OCI-LY7 (cell line): ENCODE data around the gene CNP. TPM values are rescaled to one million over a fixed set of nuclear protein-coding genes. Genes with fewer than 3 reads are reported as not detected.

Source experiments
- BruUV-seq: library from RNA; stranded (reverse); fragments of 400-500 nt; replicated peaks from 2 replicates; lab custom pipeline; 2021; lab: Mats Ljungman, UMichigan
- CTCF ChIA-PET: fragments of 300-600 bp; sonication (Branson Sonifier 250); formaldehyde crosslinking; loops from one replicate; lab custom pipeline; 2022; ENCODE audit warnings: antibody characterized with exemption; ENCODE audit not compliant: unreplicated experiment; lab: Charles Lee
- POLR2A ChIA-PET: fragments of 300-600 bp; sonication (Branson Sonifier 250); formaldehyde crosslinking; loops from one replicate; lab custom pipeline; 2022; ENCODE audit warnings: antibody characterized with exemption; lab: Charles Lee
- DNase-seq: peaks from one replicate; pipeline ENCODE4 v3.0.0-alpha.2; 2015; ENCODE audit warnings: low spot score
- H2AFZ ChIP-seq: fragments of 200-600 bp; sonication (generic), shearing (Covaris generic); 2 replicates; pipeline ENCODE4 v1.6.1; 2014; ENCODE audit warnings: mild to moderate bottlenecking, antibody characterized with exemption, low read length, moderate library complexity
- H3K27ac ChIP-seq: fragments of 200-600 bp; sonication (generic); 2 replicates; pipeline ENCODE4 v1.5.1; 2014; ENCODE audit warnings: mixed run types, low read depth, mild to moderate bottlenecking, moderate library complexity, low read length, inconsistent platforms; ENCODE audit not compliant: poor library complexity, severe bottlenecking
- H3K36me3 ChIP-seq: fragments of 200-600 bp; sonication (generic); 2 replicates; pipeline ENCODE4 v1.6.1; 2014; ENCODE audit warnings: mild to moderate bottlenecking, antibody characterized with exemption, low read length, moderate library complexity, mixed read lengths; ENCODE audit not compliant: insufficient read depth
- H3K4me1 ChIP-seq: fragments of 200-600 bp; sonication (generic); 2 replicates; pipeline ENCODE4 v1.5.1; 2014; ENCODE audit warnings: mild to moderate bottlenecking, low read length; ENCODE audit not compliant: insufficient read depth, poor library complexity, severe bottlenecking
- H3K4me2 ChIP-seq: fragments of 200-600 bp; sonication (generic); 2 replicates; pipeline ENCODE4 v1.6.1; 2014; ENCODE audit warnings: mild to moderate bottlenecking, low read length
- H3K4me3 ChIP-seq: fragments of 200-600 bp; sonication (generic); 2 replicates; pipeline ENCODE4 v1.5.1; 2014; ENCODE audit warnings: mild to moderate bottlenecking, low read depth, low read length; ENCODE audit not compliant: poor library complexity, severe bottlenecking
- H3K79me2 ChIP-seq: fragments of 200-600 bp; sonication (generic); 2 replicates; pipeline ENCODE4 v1.6.1; 2016; ENCODE audit warnings: low read depth, mild to moderate bottlenecking, low read length, moderate library complexity, mixed read lengths; ENCODE audit not compliant: insufficient read depth
- H3K9me2 ChIP-seq: fragments of 200-600 bp; sonication (generic); 2 replicates; pipeline ENCODE4 v1.6.1; 2016; ENCODE audit warnings: mild to moderate bottlenecking, low read length, mixed read lengths; ENCODE audit not compliant: insufficient read depth
- H3K9me3 ChIP-seq: fragments of 200-600 bp; sonication (generic); 2 replicates; pipeline ENCODE4 v1.6.1; 2014; ENCODE audit warnings: mild to moderate bottlenecking, mixed run types, low read length, mixed read lengths
- H4K20me1 ChIP-seq: fragments of 200-600 bp; sonication (generic); 2 replicates; pipeline ENCODE4 v1.6.1; 2014; ENCODE audit warnings: mild to moderate bottlenecking, antibody characterized with exemption, low read length, moderate library complexity, mixed read lengths; ENCODE audit not compliant: insufficient read depth
- CTCF ChIP-seq: fragments of 200-600 bp; sonication (generic); conservative IDR thresholded peaks from 2 replicates; pipeline ENCODE4 v1.5.1; 2014; ENCODE audit warnings: mild to moderate bottlenecking, antibody characterized with exemption, low read length, moderate library complexity, mixed read lengths
- EZH2phosphoT487 ChIP-seq: fragments of 200-600 bp; sonication (generic); IDR thresholded peaks from 2 replicates; pipeline ENCODE4 v1.6.1; 2018; ENCODE audit warnings: low read depth, borderline replicate concordance, mild to moderate bottlenecking, mixed run types, antibody characterized with exemption, low read length, moderate library complexity, mixed read lengths
- intact Hi-C: fragments of 100-400 bp; cut with micrococcal nuclease; formaldehyde crosslinking; loops from one replicate; pipeline ENCODE4 v1.10.0; 2022; ENCODE audit not compliant: unreplicated experiment
- total RNA-seq, 2 experiments: library from RNA; depleted of rRNA in 1 of 2; stranded (reverse); fragments of >200 nt in 1 of 2; shearing (Covaris generic) in 1 of 2; gene quantifications; 2 replicates each; pipeline ENCODE4 v1.2.3, GENCODE V29; 2014 to 2022

CNP gene
- total RNA-seq, 2 experiments from 2014 or later = 34.1 to 50.6 TPM

GRCh38 chr17:42025936-42026335 lies 59.3 kb downstream of the CNP start:
- no peaks in the 10 kb centered on the region for H3K9me2 ChIP-seq
- peaks cover 3% of the 10 kb centered on the region; the same call in 1 of the 2 replicates for H3K79me2 ChIP-seq
- H3K36me3 ChIP-seq = peaks cover 31% of the 10 kb centered on the region
- DNase-seq = no peak
- H2AFZ ChIP-seq = no peak overlapping the region
- no peak overlapping the region for H3K27ac ChIP-seq
- H4K20me1 ChIP-seq = no peaks in the 10 kb centered on the region
- TF ChIP-seq EZH2phosphoT487 = no peak
- TF ChIP-seq CTCF = no peak
- ChIA-PET CTCF (no interaction called here), POLR2A (interaction anchor here (1.1 to 1.5 kb wide), 2 partner anchors 9 to 95 kb away, joined by 3 read pairs; partner anchors contain the start of genes DNAJC7 and KAT2A)
- H3K4me2 ChIP-seq = no peak overlapping the region
- peaks cover 21% of the 10 kb centered on the region for H3K4me1 ChIP-seq
- intact Hi-C loops = loop anchor here (1.0 to 2.0 kb wide), 4 partner anchors 41 to 155 kb away; partner anchors contain the start of genes KCNH4 and ZNF385C
- BruUV-seq = no TSS peak
- no peak overlapping the region for H3K4me3 ChIP-seq
- no peaks in the 10 kb centered on the region for H3K9me3 ChIP-seq

GRCh38 chr17:42026857-42027589 lies 60.4 kb downstream of the CNP start:
- ChIA-PET CTCF (no interaction called here), POLR2A (interaction anchor here (0.6 to 1.5 kb wide), 4 partner anchors 10 to 997 kb away, joined by 3 to 7 read pairs (median 3); partner anchors contain the start of gene DNAJC7)
- H3K4me3 ChIP-seq = no peak overlapping the region
- intact Hi-C loops = no loop called here
- no peak overlapping the region for H3K4me2 ChIP-seq
- H3K4me1 ChIP-seq = peaks cover 16% of the 10 kb centered on the region
- peaks cover 31% of the 10 kb centered on the region for H3K36me3 ChIP-seq
- TF ChIP-seq CTCF (no peak), EZH2phosphoT487 (no peak)
- no peaks in the 10 kb centered on the region for H3K9me2 ChIP-seq
- no peak overlapping the region for H2AFZ ChIP-seq
- no peaks in the 10 kb centered on the region for H3K79me2 ChIP-seq
- BruUV-seq = no TSS peak
- no peaks in the 10 kb centered on the region for H4K20me1 ChIP-seq
- no peak for DNase-seq
- H3K9me3 ChIP-seq = no peaks in the 10 kb centered on the region
- H3K27ac ChIP-seq = no peak overlapping the region

Other genes starting within 250 kb of the CNP start
- 0.10 and 0.19 TPM in 2 replicates for gene HAP1, start 232.2 kb upstream of the CNP start, total RNA-seq (2014; rRNA removed; shearing (Covaris generic))
- gene HAP1, start 232.2 kb upstream of the CNP start, total RNA-seq (2022) = 0.22 and 0.55 TPM in 2 replicates
- gene JUP, start 180.1 kb upstream of the CNP start, total RNA-seq (2014; rRNA removed; shearing (Covaris generic)) = 29.9 and 40.5 TPM in 2 replicates
- 62.0 and 69.3 TPM in 2 replicates for gene JUP, start 180.1 kb upstream of the CNP start, total RNA-seq (2022)
- gene P3H4, start 154.8 kb upstream of the CNP start, total RNA-seq (2014; rRNA removed; shearing (Covaris generic)) = 0.08 TPM in 1 of 2 replicates, not detected in the other
- gene P3H4, start 154.8 kb upstream of the CNP start, total RNA-seq (2022) = 2.2 and 2.6 TPM in 2 replicates
- gene FKBP10, start 153.8 kb upstream of the CNP start, total RNA-seq (2014; rRNA removed; shearing (Covaris generic)) = 1.5 TPM in 1 of 2 replicates, not detected in the other
- gene FKBP10, start 153.8 kb upstream of the CNP start, total RNA-seq (2022) = 7.3 and 7.8 TPM in 2 replicates
- gene NT5C3B, start 130.6 kb upstream of the CNP start, total RNA-seq (2014; rRNA removed; shearing (Covaris generic)) = 0.16 TPM in 1 of 2 replicates, not detected in the other
- gene NT5C3B, start 130.6 kb upstream of the CNP start, total RNA-seq (2022) = 10.0 and 12.1 TPM in 2 replicates
- gene KLHL10, start 129.0 kb upstream of the CNP start, total RNA-seq (2014; rRNA removed; shearing (Covaris generic)) = not detected in 2 replicates
- not detected in 2 replicates for gene KLHL10, start 129.0 kb upstream of the CNP start, total RNA-seq (2022)
- 29.9 and 35.4 TPM in 2 replicates for gene KLHL11, start 101.4 kb upstream of the CNP start, total RNA-seq (2014; rRNA removed; shearing (Covaris generic))
- 20.5 and 20.9 TPM in 2 replicates for gene KLHL11, start 101.4 kb upstream of the CNP start, total RNA-seq (2022)
- 102 and 105 TPM in 2 replicates for gene ACLY, start 47.8 kb upstream of the CNP start, total RNA-seq (2014; rRNA removed; shearing (Covaris generic))
- gene ACLY, start 47.8 kb upstream of the CNP start, total RNA-seq (2022) = 203 and 222 TPM in 2 replicates
- 1.1 and 3.2 TPM in 2 replicates for gene ODAD4, start 36.2 kb upstream of the CNP start, total RNA-seq (2014; rRNA removed; shearing (Covaris generic))
- 1.3 TPM in 2 replicates for gene ODAD4, start 36.2 kb upstream of the CNP start, total RNA-seq (2022)
- 76.4 and 87.1 TPM in 2 replicates for gene DNAJC7, start 50.6 kb downstream of the CNP start, total RNA-seq (2014; rRNA removed; shearing (Covaris generic))
- gene DNAJC7, start 50.6 kb downstream of the CNP start, total RNA-seq (2022) = 118 and 124 TPM in 2 replicates
- gene NKIRAS2, start 53.3 kb downstream of the CNP start, total RNA-seq (2014; rRNA removed; shearing (Covaris generic)) = 34.8 and 40.2 TPM in 2 replicates
- gene NKIRAS2, start 53.3 kb downstream of the CNP start, total RNA-seq (2022) = 32.8 and 38.1 TPM in 2 replicates
- 0.10 and 0.25 TPM in 2 replicates for gene C17orf113, start 83.8 kb downstream of the CNP start, total RNA-seq (2014; rRNA removed; shearing (Covaris generic))
- gene C17orf113, start 83.8 kb downstream of the CNP start, total RNA-seq (2022) = 0.25 TPM in 1 of 2 replicates, not detected in the other
- 0.21 and 0.85 TPM in 2 replicates for gene ZNF385C, start 131.7 kb downstream of the CNP start, total RNA-seq (2014; rRNA removed; shearing (Covaris generic))
- gene ZNF385C, start 131.7 kb downstream of the CNP start, total RNA-seq (2022) = 0.26 and 0.67 TPM in 2 replicates
- gene DHX58, start 145.9 kb downstream of the CNP start, total RNA-seq (2014; rRNA removed; shearing (Covaris generic)) = 7.7 and 10.3 TPM in 2 replicates
- gene DHX58, start 145.9 kb downstream of the CNP start, total RNA-seq (2022) = 19.4 and 23.7 TPM in 2 replicates
- 56.1 and 73.0 TPM in 2 replicates for gene KAT2A, start 154.6 kb downstream of the CNP start, total RNA-seq (2014; rRNA removed; shearing (Covaris generic))
- gene KAT2A, start 154.6 kb downstream of the CNP start, total RNA-seq (2022) = 89.8 and 95.2 TPM in 2 replicates
- 0.16 TPM in 1 of 2 replicates, not detected in the other for gene HSPB9, start 156.0 kb downstream of the CNP start, total RNA-seq (2014; rRNA removed; shearing (Covaris generic))
- not detected in 2 replicates for gene HSPB9, start 156.0 kb downstream of the CNP start, total RNA-seq (2022)
- gene RAB5C, start 188.2 kb downstream of the CNP start, total RNA-seq (2014; rRNA removed; shearing (Covaris generic)) = 37.3 and 50.1 TPM in 2 replicates
- gene RAB5C, start 188.2 kb downstream of the CNP start, total RNA-seq (2022) = 60.6 and 61.2 TPM in 2 replicates
- gene KCNH4, start 214.3 kb downstream of the CNP start, total RNA-seq (2014; rRNA removed; shearing (Covaris generic)) = not detected in 2 replicates
- gene KCNH4, start 214.3 kb downstream of the CNP start, total RNA-seq (2022) = not detected in 2 replicates
- not detected in 2 replicates for gene HCRT, start 218.7 kb downstream of the CNP start, total RNA-seq (2014; rRNA removed; shearing (Covaris generic))
- gene HCRT, start 218.7 kb downstream of the CNP start, total RNA-seq (2022) = not detected in 2 replicates
- gene GHDC, start 227.7 kb downstream of the CNP start, total RNA-seq (2014; rRNA removed; shearing (Covaris generic)) = 30.0 and 30.7 TPM in 2 replicates
- 25.0 and 33.2 TPM in 2 replicates for gene GHDC, start 227.7 kb downstream of the CNP start, total RNA-seq (2022)